HUES48 (cell line): Measurements from ENCODE around the gene PRKCQ.

Source experiments
- H3K27ac ChIP-seq: one replicate; pipeline ENCODE4 v1.7.0; 2013; ENCODE audit warnings: low read depth, low read length, inconsistent platforms
- H3K27me3 ChIP-seq: 2 replicates; pipeline ENCODE4 v1.6.1; 2013; ENCODE audit warnings: mild to moderate bottlenecking, low read length; ENCODE audit not compliant: control insufficient read depth, insufficient read depth
- H3K36me3 ChIP-seq: 2 replicates; pipeline ENCODE4 v1.6.1; 2013; ENCODE audit warnings: low read length; ENCODE audit not compliant: control insufficient read depth, insufficient read depth
- H3K4me1 ChIP-seq: 2 replicates; pipeline ENCODE4 v1.6.1; 2013; ENCODE audit warnings: mild to moderate bottlenecking, low read length; ENCODE audit not compliant: control insufficient read depth, insufficient read depth
- H3K4me3 ChIP-seq: 2 replicates; pipeline ENCODE4 v1.5.1; 2013; ENCODE audit warnings: mild to moderate bottlenecking, low read depth, low read length
- H3K9ac ChIP-seq: 2 replicates; pipeline ENCODE4 v1.6.1; 2013; ENCODE audit warnings: mild to moderate bottlenecking, low read depth, low read length, moderate library complexity
- H3K9me3 ChIP-seq: 2 replicates; pipeline ENCODE4 v1.6.1; 2013; ENCODE audit warnings: low read length; ENCODE audit not compliant: control insufficient read depth, insufficient read depth

Gene PRKCQ

GRCh38 chr10:6511347-6511746, 68.7 kb downstream of the PRKCQ start:
- Histone ChIP-seq H3K27me3 (no peaks in the 10 kb centered on the region), H3K4me1 (no peaks in the 10 kb centered on the region), H3K9ac (no peak overlapping the region), H3K27ac (no peak overlapping the region), H3K4me3 (no peak overlapping the region), H3K9me3 (no peaks in the 10 kb centered on the region; the same call in 1 of the 2 replicates), H3K36me3 (peaks cover 9% of the 10 kb centered on the region; the same call in 1 of the 2 replicates)

GRCh38 chr10:6507311-6507710, 72.8 kb downstream of the PRKCQ start:
- peaks cover 9% of the 10 kb centered on the region; the same call in 1 of the 2 replicates for H3K36me3 ChIP-seq
- H3K27ac ChIP-seq = no peak overlapping the region
- H3K9me3 ChIP-seq = no peaks in the 10 kb centered on the region; the same call in 1 of the 2 replicates
- H3K27me3 ChIP-seq = no peaks in the 10 kb centered on the region
- H3K4me1 ChIP-seq = no peaks in the 10 kb centered on the region
- no peak overlapping the region for H3K9ac ChIP-seq
- no peak overlapping the region for H3K4me3 ChIP-seq

- no peaks in the 10 kb centered on the region for H3K9me3 ChIP-seq
- H3K27me3 ChIP-seq = no peaks in the 10 kb centered on the region
- H3K4me3 ChIP-seq = no peak overlapping the region
- no peaks in the 10 kb centered on the region for H3K36me3 ChIP-seq
- no peak overlapping the region for H3K27ac ChIP-seq
- no peaks in the 10 kb centered on the region for H3K4me1 ChIP-seq
- no peak overlapping the region for H3K9ac ChIP-seq
These were observed 74.8 kb downstream of the PRKCQ start for GRCh38 chr10:6505300-6505699.

GRCh38 chr10:6504296-6504695, 75.8 kb downstream of the PRKCQ start:
- no peaks in the 10 kb centered on the region for H3K4me1 ChIP-seq
- no peaks in the 10 kb centered on the region for H3K9me3 ChIP-seq
- H3K27me3 ChIP-seq = no peaks in the 10 kb centered on the region
- H3K36me3 ChIP-seq = no peaks in the 10 kb centered on the region
- H3K27ac ChIP-seq = no peak overlapping the region
- H3K4me3 ChIP-seq = no peak overlapping the region
- H3K9ac ChIP-seq = no peak overlapping the region

- Histone ChIP-seq H3K36me3 (no peaks in the 10 kb centered on the region), H3K9me3 (no peaks in the 10 kb centered on the region), H3K27me3 (no peaks in the 10 kb centered on the region), H3K9ac (no peak overlapping the region), H3K4me3 (no peak overlapping the region), H3K27ac (no peak overlapping the region), H3K4me1 (no peaks in the 10 kb centered on the region)
These were observed 76.9 kb downstream of the PRKCQ start for GRCh38 chr10:6503171-6503570.

- Histone ChIP-seq H3K4me1 (no peaks in the 10 kb centered on the region), H3K36me3 (0 out of 2 replicates have a peak, but pooled peaks cover 2% of the 10 kb centered on the region), H3K27me3 (no peaks in the 10 kb centered on the region), H3K9ac (no peak overlapping the region), H3K4me3 (no peak overlapping the region), H3K9me3 (no peaks in the 10 kb centered on the region), H3K27ac (no peak overlapping the region)
These were observed 78.1 kb downstream of the PRKCQ start for GRCh38 chr10:6501931-6502330.

GRCh38 chr10:6499974-6500373, 80.1 kb downstream of the PRKCQ start:
- peaks cover 18% of the 10 kb centered on the region; the same call in 1 of the 2 replicates for H3K36me3 ChIP-seq
- H3K4me1 ChIP-seq = no peaks in the 10 kb centered on the region
- no peak overlapping the region for H3K27ac ChIP-seq
- H3K9ac ChIP-seq = no peak overlapping the region
- H3K27me3 ChIP-seq = no peaks in the 10 kb centered on the region
- no peak overlapping the region for H3K4me3 ChIP-seq
- H3K9me3 ChIP-seq = no peaks in the 10 kb centered on the region

- Histone ChIP-seq H3K27me3 (no peaks in the 10 kb centered on the region), H3K4me3 (no peak overlapping the region), H3K9ac (no peak overlapping the region), H3K4me1 (no peaks in the 10 kb centered on the region), H3K27ac (no peak overlapping the region), H3K9me3 (no peaks in the 10 kb centered on the region), H3K36me3 (peaks cover 18% of the 10 kb centered on the region; the same call in 1 of the 2 replicates)
These were observed 81.3 kb downstream of the PRKCQ start for GRCh38 chr10:6498771-6499170.

- H3K27me3 ChIP-seq = no peaks in the 10 kb centered on the region
- H3K9ac ChIP-seq = no peak overlapping the region
- no peaks in the 10 kb centered on the region for H3K4me1 ChIP-seq
- no peak overlapping the region for H3K27ac ChIP-seq
- no peak overlapping the region for H3K4me3 ChIP-seq
- H3K36me3 ChIP-seq = peaks cover 18% of the 10 kb centered on the region; the same call in 1 of the 2 replicates
- no peaks in the 10 kb centered on the region for H3K9me3 ChIP-seq
These were observed 82.5 kb downstream of the PRKCQ start for GRCh38 chr10:6497620-6498019.

GRCh38 chr10:6494936-6495592, 85.0 kb downstream of the PRKCQ start:
- H3K36me3 ChIP-seq = peaks cover 23% of the 10 kb centered on the region; the same call in 1 of the 2 replicates
- no peak overlapping the region for H3K27ac ChIP-seq
- no peaks in the 10 kb centered on the region for H3K9me3 ChIP-seq
- H3K4me3 ChIP-seq = no peak overlapping the region
- no peaks in the 10 kb centered on the region for H3K27me3 ChIP-seq
- no peaks in the 10 kb centered on the region for H3K4me1 ChIP-seq
- no peak overlapping the region for H3K9ac ChIP-seq

GRCh38 chr10:6494442-6494819, 85.6 kb downstream of the PRKCQ start:
- H3K36me3 ChIP-seq = peaks cover 23% of the 10 kb centered on the region; the same call in 1 of the 2 replicates
- no peaks in the 10 kb centered on the region for H3K27me3 ChIP-seq
- no peak overlapping the region for H3K9ac ChIP-seq
- no peak overlapping the region for H3K4me3 ChIP-seq
- H3K9me3 ChIP-seq = no peaks in the 10 kb centered on the region
- H3K27ac ChIP-seq = no peak overlapping the region
- H3K4me1 ChIP-seq = no peaks in the 10 kb centered on the region
